HG03159 (cell line): ENCODE results near the gene ENPP4.
A peak's percentile ranks its signal among the peaks of the same experiment; 100 is the strongest.
"Not testable (repeated sequence)": the region's sequence is repeated elsewhere in the genome, so short reads cannot be mapped to it uniquely, and the experiment has no call there.

ENCODE experiments used
- ATAC-seq: cut with Tn5 transposase; IDR thresholded peaks from one replicate; pipeline ENCODE4 v1.9.1; 2021; ENCODE audit warnings: mild to moderate bottlenecking, moderate library complexity; ENCODE audit not compliant: unreplicated experiment

The ENPP4 gene

GRCh38 chr6:46129629-46130511 is at the start of gene ENPP4:
TSS of gene ENPP4 (plus strand) at chr6:46129989. CDS start at chr6:46139584, 9,595 bp downstream.
- peak; percentile 97 for ATAC-seq

DNA sequence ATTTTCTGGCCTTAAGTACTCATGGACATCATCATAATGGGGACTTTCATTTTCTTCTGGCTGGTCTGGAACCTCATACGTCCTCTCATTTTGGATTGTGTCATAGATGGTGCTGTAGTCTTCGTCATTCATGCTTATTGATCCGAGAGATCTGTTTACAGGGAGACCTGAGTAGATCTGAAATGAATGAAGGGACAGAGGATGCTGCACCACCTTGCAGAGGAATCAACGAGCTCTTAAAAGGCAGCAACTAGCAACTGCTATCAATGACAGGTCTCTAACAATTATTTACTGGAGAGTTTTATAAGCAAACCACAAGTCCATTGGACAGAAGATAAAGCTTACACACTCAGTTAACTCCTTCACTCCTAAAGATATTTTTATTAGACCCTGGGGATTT is 49.7 kb upstream of the ENPP4 start:
- ATAC-seq, result no peak

DNA sequence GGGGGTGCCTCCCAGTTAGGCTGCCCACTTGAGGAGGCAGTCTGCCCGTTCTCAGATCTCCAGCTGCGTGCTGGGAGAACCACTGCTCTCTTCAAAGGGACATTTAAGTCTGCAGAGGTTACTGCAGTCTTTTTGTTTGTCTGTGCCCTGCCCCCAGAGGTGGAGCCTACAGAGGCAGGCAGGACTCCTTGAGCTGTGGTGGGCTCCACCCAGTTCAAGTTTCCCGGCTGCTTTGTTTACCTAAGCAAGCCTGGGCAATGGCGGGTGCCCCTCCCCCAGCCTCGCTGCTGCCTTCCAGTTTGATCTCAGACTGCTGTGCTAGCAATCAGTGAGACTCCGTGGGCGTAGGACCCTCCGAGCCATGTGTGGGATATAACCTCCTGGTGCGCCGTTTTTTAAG is 44.1 kb upstream of the ENPP4 start:
- ATAC-seq, result not testable (repeated sequence)

- ATAC-seq, result no peak
Measured at GRCh38 chr6:46090115-46091079, 39.4 kb upstream of the ENPP4 start.

DNA sequence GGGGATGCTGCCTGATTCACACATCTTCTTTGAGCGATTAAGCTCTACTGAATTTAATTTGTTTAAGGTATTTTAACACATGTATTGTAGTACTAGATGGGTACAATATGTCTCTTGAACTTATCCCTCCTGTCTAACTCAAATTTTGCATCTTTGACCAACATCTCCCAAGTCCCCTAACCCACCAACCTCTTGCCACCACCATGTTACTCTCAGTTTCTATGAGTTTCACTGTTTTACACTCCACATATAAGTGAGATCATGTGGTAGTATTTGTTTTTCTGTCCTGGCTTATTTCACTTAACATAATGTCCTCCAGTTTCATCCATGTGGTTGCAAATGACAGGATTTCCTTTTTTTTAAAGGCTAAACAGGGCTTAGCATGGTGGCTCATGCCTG is 38.7 kb upstream of the ENPP4 start:
- no peak for ATAC-seq

GRCh38 chr6:46095251-46095650 is 34.5 kb upstream of the ENPP4 start:
- no peak for ATAC-seq

- no peak for ATAC-seq
Measured at GRCh38 chr6:46097366-46097765, 32.4 kb upstream of the ENPP4 start.

DNA sequence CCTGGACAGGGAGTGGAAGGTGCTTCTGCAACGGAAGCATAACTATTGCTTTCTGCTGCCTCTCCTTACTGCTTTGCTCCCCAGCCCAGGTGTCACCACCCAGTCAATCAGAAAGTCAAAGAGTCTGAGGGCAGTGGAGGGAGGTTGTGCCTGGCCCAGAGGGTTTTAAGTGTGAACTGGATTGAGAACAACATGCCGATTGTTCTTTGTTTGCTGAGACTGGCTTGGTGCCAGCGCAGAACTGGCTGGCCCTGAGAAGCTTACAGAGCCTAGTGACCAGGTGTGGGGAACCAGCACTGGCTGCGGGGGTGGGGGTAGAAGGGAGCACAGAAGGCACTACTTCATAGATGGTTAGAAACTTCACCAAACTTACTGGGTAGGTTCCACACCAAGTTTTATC is 31.1 kb upstream of the ENPP4 start:
- no peak for ATAC-seq

- ATAC-seq, result no peak
Measured at GRCh38 chr6:46099952-46100351, 29.8 kb upstream of the ENPP4 start.

GRCh38 chr6:46102123-46102522 is 27.7 kb upstream of the ENPP4 start:
- no peak for ATAC-seq

DNA sequence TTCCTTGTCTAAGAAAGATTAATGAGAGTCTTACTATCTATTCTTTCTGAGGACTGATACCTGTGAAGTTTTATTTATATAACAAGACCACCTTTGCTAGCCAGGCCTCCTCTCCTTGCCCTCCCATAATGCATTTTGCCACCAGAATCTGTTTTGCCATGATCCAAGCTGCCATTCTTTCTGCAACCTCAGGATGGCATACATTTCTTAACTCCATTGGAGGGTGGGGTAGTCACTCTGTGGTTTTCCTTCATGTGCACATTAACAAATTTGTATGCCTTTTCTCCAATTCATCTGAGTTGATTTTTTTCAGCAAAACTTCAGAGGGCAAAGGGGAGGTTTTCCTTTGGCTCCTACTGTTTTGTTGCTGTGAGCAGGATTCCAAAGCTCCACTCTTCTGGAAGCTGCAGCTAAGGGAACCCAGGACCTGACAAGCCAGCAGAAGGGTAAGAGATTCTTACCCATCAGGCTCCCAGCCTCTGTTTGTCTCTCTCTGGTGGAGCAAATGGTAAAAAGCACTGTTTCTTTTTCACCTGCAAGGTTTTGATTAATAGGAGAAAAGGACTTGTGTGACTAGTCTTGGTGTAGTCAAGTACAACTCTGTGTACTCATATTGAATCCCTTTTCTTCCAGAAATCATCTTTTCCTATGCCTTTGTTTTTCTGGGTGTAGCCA is 26.2 kb upstream of the ENPP4 start:
- no peak for ATAC-seq

- ATAC-seq, result no peak
Measured at GRCh38 chr6:46104209-46104608, 25.6 kb upstream of the ENPP4 start.

DNA sequence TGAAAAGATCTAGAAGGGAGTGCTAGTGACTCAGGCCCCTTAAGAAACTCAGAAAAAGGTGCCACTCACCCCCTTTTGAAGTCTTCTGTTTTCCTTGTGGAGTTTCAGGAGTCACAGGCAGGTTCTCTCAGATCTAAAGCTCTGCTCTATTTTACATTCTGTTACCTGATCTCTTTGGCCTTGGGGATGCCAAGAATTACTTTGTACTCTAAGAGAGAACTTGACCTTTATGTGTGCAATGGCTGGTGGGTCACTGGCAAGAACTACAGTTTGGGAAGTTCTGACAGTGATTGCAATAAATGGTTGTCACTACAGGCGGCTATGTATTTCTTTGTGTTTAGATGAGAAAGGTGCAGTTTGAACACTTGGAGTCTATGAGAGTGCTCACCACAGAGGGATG is 24.2 kb upstream of the ENPP4 start:
- no peak for ATAC-seq

GRCh38 chr6:46113370-46113769 is 16.4 kb upstream of the ENPP4 start:
- ATAC-seq, result no peak

DNA sequence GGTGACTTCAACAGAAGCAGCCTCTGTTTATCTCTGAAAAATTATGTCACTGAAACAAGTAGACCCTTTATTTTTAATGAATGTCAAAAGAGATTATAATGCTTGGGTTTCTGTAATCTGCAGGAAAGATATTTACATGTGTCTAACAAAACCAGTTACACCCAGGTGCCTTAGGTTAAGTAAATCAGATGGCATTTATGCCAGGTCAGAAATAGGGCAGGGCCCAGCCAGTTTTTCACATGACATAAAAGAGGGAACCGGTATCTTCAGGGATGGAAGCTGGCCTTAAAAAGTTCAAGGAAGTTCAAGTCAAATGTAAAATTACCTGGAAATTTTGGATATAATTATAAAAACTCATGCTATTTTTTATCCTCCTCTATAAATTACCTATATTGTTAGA is 14.2 kb upstream of the ENPP4 start:
- no peak for ATAC-seq

DNA sequence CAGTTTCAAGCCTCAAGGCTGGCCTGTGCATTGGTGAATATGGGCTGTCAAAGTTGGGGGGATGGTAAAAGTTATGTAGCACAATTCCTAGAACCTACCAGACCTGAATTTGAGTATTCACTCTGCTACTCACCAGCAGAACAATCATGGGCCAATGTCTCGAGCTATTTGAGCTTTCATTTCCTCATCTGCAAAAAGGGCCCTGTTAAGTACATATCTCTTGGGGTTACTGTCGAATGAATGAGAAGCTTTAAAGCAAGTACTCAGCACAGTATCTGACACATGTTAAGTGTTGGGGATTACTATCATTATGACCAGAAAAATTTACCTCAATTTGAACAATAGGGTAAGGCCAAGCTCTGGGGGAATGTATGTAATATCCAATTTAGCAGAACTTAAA is 13.5 kb upstream of the ENPP4 start:
- no peak for ATAC-seq

DNA sequence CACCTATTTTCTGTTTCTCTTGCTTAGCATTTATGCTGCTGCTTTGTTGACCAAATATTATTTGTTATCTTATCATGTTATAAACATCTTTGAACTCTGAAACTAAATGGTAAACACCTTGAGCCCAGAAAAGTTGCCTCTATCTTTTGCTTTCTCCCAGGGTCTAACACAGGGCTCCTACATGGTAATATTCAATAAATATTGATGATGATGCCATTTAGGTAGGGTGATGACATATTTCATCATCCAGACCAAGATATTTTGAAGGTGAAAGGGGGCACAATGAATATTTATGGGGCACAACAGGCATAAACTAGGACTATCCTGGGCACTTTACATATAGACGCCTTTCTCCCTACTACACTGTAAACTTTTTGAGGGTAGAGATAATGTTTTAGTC is 11.6 kb upstream of the ENPP4 start:
- no peak for ATAC-seq

DNA sequence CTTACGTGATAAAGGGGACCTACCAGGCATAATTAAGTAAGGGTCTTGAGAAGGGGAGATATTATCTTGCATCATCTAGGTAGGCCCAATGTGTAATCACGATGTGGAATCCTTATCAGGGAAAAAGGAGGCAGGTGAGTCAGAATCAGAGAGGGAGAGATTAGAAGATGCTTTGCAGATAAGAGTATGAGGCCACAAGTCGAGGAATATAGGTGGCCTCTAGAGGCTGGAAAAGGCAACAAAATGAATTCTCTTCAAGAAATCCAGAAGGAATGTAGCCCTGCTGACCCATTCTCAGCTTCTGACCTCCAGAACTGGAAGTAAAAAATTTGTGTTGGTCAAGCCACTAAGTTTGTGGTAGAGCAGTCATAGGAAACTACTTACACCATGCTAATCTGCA is 11.0 kb upstream of the ENPP4 start:
- ATAC-seq, result no peak

GRCh38 chr6:46119679-46120078 is 10.1 kb upstream of the ENPP4 start:
- not testable (repeated sequence) for ATAC-seq

DNA sequence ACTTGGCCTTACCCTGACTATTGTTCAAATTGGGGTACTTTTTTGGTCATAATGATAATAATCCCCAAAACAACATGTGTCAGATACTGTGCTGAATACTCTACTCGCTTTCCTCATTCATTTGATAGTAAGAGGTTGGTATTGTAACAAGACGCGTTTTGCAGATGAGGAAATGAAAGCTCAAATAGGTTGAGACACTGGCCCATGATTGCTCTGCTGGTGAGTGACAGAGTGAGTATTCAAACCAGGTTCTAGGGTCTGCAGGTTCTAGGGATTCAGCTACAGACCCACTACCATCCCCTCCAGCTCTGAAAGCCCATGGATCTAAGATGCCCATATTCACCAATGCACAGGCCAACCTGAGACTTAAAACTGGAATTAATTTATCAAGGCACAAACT is 1.3 kb upstream of the ENPP4 start:
- ATAC-seq, result peak; percentile 35

DNA sequence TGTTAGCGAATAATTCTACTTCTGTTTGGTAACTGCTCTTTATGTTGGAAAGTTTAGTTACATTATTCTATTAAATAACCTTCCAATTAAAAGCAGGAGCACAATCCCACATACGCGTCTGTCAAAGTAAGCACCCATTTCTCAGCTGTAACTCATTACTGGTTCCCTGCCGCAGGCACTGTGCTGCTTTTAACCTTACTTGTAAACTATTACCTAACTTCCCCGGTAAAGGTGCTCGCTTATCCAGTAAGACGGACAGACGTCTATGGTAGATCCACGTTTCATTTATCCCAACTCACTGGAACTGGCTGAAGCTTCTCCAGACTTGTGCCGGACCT is 529 bp upstream of the ENPP4 start:
- ATAC-seq, result peak; percentile 12
